Activated T-cell treated with anti-CD3 and anti-CD28 coated beads for 4 hours (primary cell): ENCODE measurements around the gene UPP1.
"Not testable (repeated sequence)": the region's sequence is repeated elsewhere in the genome, so short reads cannot be mapped to it uniquely, and the experiment has no call there.

Experiments
- DNase-seq: peaks from one replicate; pipeline ENCODE4 v3.0.0-alpha.2; 2020

The UPP1 gene

GRCh38 chr7:48089046-48090003 lies at the start of gene UPP1:
Gene UPP1, plus strand, starts transcription at chr7:48089265. Its CDS starts 5,519 bp downstream, at chr7:48094784.
- peak; percentile 55 for DNase-seq

- no peak for DNase-seq
Observed at GRCh38 chr7:48040944-48041652, 48.0 kb upstream of the UPP1 start.

GRCh38 chr7:48041653-48041970 lies 47.5 kb upstream of the UPP1 start:
- DNase-seq, result no peak

- DNase-seq, result no peak
Observed at GRCh38 chr7:48042216-48042615, 46.8 kb upstream of the UPP1 start.

GRCh38 chr7:48042636-48043035 lies 46.4 kb upstream of the UPP1 start:
- DNase-seq, result no peak

- DNase-seq, result no peak
Observed at GRCh38 chr7:48045195-48045765, 43.8 kb upstream of the UPP1 start.

GRCh38 chr7:48046458-48046857 lies 42.6 kb upstream of the UPP1 start:
- no peak for DNase-seq

- no peak for DNase-seq
Observed at GRCh38 chr7:48048113-48048512, 41.0 kb upstream of the UPP1 start.

GRCh38 chr7:48049850-48050249 lies 39.2 kb upstream of the UPP1 start:
- DNase-seq, result no peak

- no peak for DNase-seq
Observed at GRCh38 chr7:48052748-48053147, 36.3 kb upstream of the UPP1 start.

- no peak for DNase-seq
Observed at GRCh38 chr7:48053736-48054135, 35.3 kb upstream of the UPP1 start.

GRCh38 chr7:48058990-48059389 lies 30.1 kb upstream of the UPP1 start:
- no peak for DNase-seq

- no peak for DNase-seq
Observed at GRCh38 chr7:48059706-48060105, 29.4 kb upstream of the UPP1 start.

- no peak for DNase-seq
Observed at GRCh38 chr7:48063985-48064384, 25.1 kb upstream of the UPP1 start.

GRCh38 chr7:48067475-48067874 lies 21.6 kb upstream of the UPP1 start:
- DNase-seq, result no peak

- no peak for DNase-seq
Observed at GRCh38 chr7:48074204-48074654, 14.8 kb upstream of the UPP1 start.

- DNase-seq, result no peak
Observed at GRCh38 chr7:48077423-48077822, 11.6 kb upstream of the UPP1 start.

GRCh38 chr7:48078470-48078869 lies 10.6 kb upstream of the UPP1 start:
- no peak for DNase-seq

- not testable (repeated sequence) for DNase-seq
Observed at GRCh38 chr7:48082378-48082777, 6.7 kb upstream of the UPP1 start.

- no peak for DNase-seq
Observed at GRCh38 chr7:48083114-48083830, 5.8 kb upstream of the UPP1 start.

- DNase-seq, result peak; percentile 62
Observed at GRCh38 chr7:48084727-48085432, 4.2 kb upstream of the UPP1 start.

- no peak for DNase-seq
Observed at GRCh38 chr7:48085433-48085791, 3.7 kb upstream of the UPP1 start.

GRCh38 chr7:48085942-48086341 lies 3.1 kb upstream of the UPP1 start:
- no peak for DNase-seq
